ENCODE measurements around the gene TJP3.

TJP3 gene

DNA sequence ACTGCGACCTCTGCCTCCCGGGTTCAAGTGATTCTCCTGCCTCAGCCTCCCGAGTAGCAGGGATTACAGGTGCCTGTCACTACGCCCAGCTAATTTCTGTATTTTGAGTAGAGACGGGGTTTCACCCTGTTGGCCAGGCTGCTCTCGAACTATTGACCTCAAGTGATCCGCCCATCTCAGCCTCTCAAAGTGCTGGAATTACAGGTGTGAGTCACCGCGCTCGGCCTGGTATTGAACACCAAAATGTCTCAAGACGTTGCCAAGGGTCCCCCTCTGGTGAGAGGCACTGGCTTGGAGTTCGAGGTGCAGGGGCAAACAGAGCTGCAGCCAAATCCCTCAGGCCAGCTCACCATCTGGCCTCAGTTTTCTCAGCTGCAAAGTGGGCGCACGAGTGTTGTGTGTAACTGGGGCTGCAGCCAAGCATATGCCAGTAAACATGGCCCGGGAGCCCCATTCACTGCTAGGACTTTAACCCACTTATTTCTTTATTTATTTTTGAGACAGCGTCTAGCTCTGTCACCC, 8.0 kb downstream of the TJP3 start:
- no peak for DNase-seq

DNA sequence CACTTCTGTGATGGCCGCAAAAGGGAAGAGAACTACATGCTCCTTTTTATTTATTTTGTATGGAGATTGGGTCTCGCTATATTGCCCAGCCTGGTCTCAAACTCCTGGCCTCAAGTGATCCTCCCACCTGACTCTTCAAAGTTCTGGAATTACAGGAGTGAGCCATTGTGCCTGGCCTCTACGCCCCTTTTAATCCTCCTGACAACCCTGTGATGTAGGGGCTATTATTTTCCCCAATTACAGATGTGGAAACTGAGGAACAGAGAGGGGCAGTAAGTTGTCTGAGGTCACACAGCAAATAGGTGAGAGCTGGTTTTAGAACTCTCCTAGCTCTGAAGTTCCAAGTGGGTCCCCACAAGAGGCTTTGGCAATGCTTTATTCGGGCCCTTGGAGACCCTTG, 11.7 kb downstream of the TJP3 start:
- no peak for DNase-seq

DNA sequence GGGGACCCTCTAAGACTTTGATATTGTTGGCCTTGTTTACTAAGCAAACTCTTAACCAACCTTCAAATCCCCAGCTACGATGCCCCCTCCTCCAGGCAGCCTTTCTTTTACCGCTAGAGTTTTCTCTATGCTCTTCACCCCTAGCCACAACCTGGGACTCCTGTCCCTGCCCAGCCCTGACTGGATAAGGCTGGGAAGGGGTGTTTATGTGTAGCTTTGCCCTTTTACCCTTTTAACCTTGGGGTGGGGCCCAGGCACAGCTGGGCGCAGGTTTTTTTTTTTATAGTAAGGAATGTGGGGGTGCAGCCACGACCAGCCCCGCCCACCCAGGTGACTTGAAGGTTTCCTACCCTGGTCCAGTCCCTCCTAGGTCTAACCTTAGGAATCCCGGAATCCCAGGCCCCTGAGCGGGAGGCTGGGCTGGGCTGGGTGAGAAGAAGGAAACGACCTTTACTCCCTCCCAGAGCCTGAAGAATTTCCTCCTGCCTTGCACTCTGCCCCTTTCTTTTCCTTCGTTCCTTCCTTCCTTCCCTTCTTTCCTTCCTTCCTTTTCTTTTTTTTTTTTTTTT, 12.2 kb downstream of the TJP3 start:
- no peak for DNase-seq

DNA sequence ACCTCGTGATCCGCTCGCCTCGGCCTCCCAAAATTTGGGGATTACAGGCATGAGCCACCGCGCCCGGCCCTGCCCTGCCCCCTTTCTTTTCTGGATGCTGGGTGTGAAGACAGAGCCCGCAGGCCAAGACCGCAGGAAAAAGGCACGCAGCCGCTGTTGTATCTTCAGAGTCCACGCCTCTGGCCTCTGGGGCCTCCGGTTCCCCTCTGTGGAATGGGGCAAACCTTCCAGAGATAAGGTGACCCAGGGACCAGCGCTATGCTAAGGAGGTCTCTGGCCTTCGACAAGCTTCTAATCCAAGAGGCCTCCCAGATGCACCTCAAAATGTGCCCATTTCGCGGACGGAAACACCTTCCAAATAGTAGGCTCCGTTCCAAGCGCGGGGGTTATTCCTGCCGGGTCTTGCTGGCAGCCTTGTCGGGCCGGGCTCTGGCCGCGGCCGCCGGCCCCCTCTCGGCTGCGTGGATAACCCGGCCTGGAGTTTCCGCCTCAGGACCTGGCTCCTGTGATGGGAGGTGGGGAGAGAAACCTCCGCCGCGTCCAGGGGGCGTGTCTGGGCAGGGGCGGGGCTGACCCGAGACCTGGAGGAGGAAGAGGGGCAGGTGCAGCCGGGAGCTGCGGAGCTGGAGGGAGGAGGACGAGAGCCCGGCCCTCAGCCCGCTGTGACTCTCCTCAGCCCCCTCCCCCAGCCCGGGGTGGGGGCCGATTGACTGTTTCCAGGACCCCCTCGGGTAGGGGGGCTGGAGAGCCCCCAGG, 13.1 kb downstream of the TJP3 start:
- peak; percentile 68 to 94 for DNase-seq

DNA sequence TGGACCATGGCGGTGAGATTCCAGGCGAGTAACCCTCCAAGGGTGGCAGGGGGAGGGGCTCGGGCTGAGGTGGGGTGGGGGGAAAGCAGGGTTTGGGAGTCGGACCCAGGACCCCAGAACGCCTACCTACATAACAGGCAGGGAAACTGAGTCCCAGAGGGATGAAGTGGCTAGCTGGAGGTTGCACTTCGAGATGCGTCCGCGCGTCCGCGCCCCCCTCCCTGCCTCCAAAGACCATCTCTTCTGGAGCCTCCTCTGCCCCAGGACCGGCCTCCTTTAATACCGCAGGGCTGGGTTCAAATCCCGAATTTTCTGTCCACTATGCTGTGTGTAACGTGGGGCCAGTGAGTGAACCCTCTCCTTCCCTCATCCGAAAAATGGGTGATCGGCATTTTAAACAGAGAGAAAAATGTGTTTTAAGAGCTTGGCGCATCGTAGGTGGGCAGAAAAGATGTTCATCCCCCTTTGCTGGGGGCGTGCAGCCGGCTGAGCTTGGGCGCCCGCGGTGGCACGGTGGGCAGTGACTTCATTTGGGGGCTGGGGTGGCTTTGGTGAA, 13.8 kb downstream of the TJP3 start:
- DNase-seq, result no peak

DNA sequence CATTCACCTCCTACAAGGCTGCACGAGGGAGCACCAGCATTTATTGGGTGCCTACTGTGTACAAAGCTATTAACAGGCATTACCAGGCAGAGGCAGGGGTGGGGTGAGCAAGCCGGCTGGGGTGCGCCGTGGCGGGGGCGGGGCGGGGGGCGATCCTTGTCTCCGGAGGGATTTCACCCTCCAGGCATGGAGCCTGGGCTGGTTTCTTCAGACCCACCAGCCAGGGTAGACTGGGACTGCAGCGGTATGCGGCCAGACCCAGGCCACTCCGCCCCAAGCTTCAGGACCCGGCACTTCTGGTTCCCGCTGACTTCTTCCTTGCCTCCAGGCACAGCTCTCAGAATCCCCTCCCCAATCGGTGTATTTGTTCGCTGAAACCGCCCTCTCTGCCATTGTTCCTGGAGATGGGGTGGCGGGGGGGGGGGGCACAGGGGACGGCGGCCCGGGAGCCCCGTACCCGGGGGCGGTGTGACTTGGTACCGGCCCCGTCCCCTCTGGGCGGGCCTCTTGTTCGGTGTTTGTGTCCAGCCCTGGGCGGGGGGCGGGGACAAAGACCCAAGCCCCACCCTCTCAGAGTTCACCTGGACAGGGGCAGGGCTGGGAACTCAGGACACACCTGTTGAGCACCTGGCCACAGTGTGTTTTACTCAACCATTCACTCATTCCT, 14.4 kb downstream of the TJP3 start:
- peak in 1 of 2 experiments; percentile 33 for DNase-seq

DNA sequence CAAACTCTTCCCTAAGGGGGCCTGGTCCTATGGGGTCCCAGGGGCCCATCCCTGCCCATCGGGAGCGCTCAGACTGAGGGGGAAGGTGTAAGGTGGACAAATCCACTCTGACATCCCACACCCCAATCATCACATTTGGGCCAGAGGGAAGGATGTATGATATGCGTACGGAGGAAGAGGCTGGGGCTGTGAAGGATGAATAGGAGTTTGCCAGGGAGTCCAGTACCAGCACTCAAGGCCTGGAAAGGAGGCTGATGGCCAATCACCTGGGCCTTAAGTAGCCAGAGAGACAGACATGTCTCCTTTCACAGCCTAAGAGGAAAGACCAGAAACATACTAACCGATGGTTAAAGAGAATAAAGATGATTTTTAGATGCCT, 14.9 kb downstream of the TJP3 start:
- DNase-seq, result no peak

DNA sequence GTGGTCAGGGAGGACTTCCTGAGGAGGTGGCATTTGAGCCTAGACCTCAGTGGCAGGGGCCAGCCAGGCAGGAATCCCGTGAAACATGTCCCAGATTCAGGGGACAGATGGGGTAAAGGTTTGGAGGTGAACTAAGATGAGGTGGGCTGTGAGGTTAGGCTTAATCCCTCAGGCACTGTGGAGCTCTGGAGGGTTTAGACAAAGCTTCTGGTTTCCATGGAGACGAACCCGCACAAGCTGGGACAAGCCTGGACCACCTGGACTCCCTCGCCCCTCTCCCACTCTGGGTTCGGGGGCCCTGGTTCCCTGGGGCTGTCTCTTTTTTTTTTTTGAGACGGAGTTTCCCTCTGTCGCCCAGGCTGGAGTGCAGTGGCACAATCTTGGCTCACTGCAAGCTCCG, 15.7 kb downstream of the TJP3 start:
- DNase-seq, result peak in 1 of 2 experiments; percentile 8

DNA sequence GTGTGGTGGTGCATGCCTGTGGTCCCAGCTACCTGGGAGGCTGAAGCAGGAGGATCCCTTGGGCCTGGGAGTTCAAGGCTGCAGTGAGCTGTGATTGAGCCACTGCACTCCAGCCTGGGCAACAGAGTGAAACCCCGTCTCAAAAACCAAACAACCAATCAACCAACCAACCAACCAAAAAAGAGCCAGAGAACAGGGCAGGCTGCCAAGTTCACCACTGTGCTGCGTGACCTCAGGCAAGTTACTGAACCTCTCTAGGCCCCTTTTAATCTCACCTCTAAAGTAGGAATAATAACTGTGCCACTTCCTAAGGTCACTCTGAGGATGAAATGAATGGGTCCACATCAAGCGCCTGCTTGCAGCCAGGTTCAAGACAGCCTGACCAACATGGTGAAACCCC, 16.9 kb downstream of the TJP3 start:
- no peak for DNase-seq

DNA sequence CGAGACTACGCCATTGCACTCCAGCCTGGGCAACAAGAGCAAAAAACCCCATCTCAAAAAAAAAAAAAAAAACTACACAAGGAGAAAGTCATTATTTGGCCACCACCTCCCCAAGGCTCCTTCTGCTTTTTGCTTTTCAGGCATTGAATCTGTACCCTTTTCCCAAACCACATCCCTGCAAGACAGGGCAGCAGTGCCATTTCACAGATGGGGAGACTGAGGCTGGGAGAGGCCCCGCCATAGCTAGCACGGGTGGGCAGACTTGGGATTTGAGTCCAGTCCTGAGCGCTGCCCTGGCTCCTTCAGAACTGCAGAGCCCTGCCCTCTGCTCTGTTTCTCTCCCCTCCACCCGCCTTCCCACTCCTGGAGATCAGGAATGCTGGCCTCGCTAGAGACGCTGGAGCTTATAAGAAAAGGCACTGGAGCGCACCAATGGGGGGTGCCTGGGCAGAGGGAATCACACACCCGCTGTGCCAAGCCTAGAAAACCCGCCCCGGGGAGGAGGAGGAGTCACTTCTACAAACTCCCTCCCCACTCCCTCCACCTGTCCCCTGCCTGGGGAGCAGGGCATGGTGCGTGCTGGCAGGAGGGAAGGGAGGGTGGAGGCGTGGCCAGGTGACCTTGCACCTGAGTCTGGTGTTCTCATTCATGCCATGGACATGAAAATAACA, 17.6 kb downstream of the TJP3 start:
- DNase-seq, result peak in 1 of 2 experiments; percentile 56

DNA sequence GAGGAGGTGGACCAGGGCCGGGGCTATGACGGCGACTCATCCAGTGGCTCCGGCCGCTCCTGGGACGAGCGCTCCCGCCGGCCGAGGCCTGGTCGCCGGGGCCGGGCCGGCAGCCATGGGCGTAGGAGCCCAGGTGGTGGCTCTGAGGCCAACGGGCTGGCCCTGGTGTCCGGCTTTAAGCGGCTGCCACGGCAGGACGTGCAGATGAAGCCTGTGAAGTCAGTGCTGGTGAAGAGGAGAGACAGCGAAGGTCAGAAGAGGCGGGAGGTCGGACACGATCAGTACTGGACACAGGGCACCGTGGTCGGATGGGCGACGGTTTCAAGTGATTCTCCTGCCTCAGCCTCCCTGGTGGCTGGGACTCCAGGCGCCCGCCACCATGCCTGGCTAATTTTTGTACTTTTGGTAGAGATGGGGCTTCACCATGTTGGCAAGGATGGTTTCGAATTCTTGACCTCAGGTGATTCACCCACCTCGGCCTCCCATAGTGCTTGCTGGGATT, 22.3 kb downstream of the TJP3 start:
- no peak for DNase-seq

DNA sequence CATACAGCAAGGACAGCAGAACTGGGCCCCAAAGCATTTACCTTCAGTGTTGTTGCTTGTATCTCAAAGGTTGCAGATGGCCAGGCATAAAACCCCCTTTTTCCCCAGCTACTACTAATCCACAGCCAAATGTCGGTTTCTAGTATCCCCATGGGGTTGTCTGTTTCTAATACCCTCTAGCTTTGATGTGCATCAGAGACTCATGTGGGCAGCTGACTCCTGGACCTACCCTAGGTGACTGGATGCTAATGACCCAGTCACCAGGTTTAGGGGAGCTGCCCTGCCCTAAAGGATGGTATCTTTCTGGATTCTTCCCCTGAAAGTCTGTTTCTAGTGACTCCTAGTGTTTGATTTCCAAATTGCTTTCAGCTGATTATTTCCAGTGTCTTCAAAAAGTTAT, 23.9 kb downstream of the TJP3 start:
- DNase-seq, result no peak

DNA sequence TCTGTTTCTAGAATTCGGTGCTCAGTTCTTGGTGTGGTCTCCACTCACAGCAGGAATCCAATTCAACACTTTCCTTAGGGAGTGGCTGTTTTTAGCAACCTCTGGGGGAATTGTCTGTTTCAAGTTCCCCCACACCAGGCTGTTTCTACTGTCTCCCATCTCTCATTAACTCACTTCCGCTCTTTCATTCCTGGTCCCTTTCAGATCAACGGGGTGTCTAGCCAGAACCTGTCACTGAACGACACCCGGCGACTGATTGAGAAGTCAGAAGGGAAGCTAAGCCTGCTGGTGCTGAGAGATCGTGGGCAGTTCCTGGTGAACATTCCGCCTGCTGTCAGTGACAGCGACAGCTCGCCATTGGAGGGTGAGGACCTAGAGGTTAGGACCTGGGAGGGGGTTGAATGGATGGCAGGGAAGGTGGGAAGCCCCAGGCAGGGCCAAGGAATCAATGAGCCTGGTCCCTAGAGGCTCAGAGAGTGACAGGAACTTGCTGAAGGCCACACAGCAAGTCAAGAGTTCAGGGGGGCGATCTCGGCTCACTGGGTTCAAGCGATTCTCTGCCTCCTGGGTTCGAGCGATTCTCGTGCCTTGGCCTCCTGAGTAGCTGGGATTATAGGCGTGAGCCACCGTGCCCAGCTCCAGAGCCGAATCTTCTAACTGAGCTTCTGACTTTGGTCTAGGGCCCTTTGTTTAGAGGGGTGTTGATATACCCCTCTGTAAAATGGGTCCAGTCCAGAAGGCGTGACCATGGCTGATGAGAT, 25.5 kb downstream of the TJP3 start:
- no peak for DNase-seq

DNA sequence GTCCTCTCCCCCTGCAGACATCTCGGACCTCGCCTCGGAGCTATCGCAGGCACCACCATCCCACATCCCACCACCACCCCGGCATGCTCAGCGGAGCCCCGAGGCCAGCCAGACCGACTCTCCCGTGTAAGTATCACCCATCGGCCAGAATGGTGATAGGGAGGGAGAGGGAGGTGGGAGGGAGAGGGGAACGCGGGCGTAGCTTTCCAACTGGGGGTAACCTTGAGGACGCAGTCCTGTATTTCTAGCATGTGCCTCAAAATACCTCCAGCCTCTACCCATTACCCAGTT, 26.1 kb downstream of the TJP3 start:
- no peak for DNase-seq

DNA sequence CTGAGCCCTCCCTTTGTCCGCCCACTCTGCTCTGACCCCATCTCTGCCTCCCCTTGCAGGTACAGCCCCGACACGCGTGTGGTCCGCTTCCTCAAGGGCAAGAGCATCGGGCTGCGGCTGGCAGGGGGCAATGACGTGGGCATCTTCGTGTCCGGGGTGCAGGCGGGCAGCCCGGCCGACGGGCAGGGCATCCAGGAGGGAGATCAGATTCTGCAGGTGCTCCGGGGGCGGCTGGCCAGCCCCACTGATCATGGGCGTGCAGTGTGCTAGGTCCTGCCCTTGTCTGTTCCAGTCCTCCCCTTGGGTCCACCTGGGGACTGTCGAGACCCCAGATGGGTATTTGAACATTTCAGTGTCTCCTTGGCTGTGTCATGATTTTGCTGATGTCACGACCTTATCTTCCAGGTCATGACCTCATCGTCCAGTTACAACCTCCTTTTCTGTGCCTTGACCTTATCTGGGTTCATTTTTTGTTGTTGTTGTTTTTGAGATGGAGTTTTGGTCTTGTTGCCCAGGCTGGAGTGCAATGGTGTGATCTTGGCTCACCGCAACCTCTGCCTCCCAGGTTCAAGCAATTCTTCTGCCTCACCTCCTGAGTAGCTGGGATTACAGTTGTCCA, 28.0 kb downstream of the TJP3 start:
- no peak for DNase-seq

DNA sequence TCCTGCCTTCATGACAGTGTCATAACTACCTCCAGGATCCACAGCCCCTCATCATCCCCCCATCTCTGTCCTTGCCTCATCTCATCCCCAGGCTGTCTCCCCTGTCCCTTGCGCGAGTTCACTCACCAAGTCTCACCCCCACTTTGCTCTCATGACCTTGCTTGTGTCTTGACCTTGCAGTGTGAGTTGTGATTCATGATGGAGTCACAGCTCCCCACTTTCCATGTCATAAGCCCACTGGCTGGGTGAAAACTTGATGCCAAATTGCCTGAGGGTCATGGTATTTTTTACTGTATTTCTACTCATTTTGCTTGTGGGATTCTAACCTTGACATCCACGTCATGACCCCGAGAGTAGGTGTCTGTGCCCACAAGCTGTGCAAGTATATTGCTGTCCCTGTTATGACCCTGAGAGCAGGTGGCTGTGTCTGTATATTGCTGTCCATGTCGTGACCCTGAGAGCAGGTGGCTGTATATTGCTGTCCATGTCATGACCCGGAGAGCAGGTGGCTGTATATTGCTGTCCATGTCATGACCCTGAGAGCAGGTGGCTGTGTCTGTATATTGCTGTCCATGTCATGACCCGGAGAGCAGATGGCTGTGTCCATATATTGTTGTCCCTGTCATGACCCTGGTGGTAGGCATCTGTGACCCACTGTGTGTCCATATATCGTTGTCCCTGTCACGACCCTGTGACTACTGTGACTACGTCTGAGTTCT, 29.5 kb downstream of the TJP3 start:
- DNase-seq, result no peak

DNA sequence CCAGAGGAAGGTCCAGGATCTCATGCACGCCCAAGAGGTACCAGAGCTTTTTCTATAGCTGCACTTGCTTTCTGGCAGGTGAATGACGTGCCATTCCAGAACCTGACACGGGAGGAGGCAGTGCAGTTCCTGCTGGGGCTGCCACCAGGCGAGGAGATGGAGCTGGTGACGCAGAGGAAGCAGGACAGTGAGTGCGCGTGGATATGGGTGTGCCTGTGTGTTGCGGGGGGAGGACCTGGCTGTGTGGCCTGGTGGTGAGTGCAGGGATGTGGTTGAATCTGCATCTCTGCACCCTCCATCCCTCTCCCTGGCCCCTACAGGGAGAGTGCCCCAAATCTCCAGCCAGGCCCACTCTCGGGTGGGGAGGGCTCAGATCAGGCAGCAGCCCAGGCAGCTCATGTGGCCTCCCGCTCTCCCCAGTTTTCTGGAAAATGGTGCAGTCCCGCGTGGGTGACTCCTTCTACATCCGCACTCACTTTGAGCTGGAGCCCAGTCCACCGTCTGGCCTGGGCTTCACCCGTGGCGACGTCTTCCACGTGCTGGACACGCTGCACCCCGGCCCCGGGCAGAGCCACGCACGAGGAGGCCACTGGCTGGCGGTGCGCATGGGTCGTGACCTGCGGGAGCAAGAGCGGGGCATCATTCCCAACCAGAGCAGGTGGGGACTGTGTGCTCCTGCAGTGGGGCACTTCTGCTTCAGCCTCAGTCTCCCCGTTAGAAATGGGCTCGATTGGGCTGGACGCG, 30.5 kb downstream of the TJP3 start:
- DNase-seq, result no peak

DNA sequence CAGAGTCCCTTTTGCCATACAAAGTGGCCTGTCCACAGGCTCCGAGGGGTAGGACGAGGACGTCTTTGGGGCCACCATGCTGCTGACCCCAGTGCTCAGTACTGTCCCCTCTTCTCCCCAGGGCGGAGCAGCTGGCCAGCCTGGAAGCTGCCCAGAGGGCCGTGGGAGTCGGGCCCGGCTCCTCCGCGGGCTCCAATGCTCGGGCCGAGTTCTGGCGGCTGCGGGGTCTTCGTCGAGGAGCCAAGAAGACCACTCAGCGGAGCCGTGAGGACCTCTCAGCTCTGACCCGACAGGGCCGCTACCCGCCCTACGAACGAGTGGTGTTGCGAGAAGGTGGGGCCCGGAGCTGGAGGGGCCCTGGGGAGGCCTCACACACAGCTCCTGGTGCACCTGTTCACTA, 32.2 kb downstream of the TJP3 start:
- no peak for DNase-seq

DNA sequence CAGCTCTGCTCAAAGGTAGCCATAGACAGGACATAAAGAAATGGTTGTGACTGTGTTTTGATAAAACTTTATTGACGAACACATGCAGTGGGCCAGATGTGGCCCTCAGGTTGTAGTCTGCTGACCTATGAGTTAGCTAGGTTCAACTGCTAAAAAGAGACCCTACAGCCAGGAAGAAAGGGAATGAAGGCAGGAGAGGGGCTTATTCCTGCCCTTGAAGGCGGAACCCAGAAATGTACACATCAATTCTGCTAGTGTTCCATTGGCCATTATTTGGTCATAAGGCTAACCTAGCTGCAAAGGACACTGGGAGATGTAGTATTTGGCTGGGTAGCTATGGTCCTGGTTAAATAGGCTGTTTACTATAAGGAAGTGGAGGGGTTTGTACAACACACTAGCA, 35.3 kb downstream of the TJP3 start:
- DNase-seq, result peak in 1 of 2 experiments; percentile 35

DNA sequence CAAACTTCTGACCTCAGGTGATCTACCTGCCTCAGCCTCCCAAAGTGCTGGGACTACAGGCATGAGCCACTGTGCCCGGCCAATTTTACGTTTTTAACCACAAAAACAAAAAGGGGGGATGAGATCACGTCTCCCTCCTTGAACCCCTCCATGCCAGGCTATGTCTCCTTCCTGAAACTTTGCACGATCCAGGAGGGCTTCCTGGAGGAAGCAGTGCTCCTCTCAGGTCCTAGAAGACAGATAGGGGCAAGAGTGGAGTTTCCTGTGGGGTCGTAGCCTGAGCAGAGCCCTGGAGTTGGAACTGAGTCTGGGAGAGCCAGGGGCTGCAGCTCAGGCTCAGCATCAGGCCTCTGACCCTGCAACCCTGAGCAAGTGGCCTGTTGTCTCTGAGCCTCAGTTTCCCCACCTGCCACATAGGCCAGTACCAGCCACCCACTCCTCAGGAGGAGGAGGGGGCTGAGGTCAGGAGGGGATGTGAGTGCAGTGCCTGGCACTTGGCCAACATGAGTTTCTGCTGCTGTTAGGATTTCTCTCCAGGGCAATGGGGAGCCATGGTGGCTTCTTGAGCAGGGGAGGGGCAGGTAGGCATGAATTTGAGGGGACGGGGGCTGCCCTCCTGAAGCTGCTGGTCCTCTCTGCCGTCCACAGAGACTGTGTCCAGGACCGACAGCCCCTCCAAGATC, 37.3 kb downstream of the TJP3 start:
- no peak for DNase-seq

Measured in NCI-H526 (cell line).